Kidney (tissue), 14 donors: ENCODE data around the gene GREM1. TPM values are rescaled to one million over a fixed set of nuclear protein-coding genes. Genes with fewer than 3 reads are reported as not detected.

Experiments
- DNase-seq, 5 donors: peaks; one replicate each; pipeline ENCODE4 v3.0.0-alpha.2; 2013 to 2020
- FAIRE-seq: peaks from 2 replicates; lab custom pipeline; 2012; peaks lifted over from hg19 to GRCh38; lab: Jason Lieb, UNC
- H3K27ac ChIP-seq, 2 donors: one replicate each; pipeline ENCODE4 v1.7.0; 2013; ENCODE audit warnings: low read depth in 2 of 2, low read length in 2 of 2, inconsistent platforms in 1 of 2
- H3K27me3 ChIP-seq: one replicate; pipeline ENCODE4 v1.7.1; 2013; ENCODE audit warnings: low read length, inconsistent platforms; ENCODE audit not compliant: control insufficient read depth, insufficient read depth
- H3K36me3 ChIP-seq, 3 donors: one replicate each; pipeline versions ENCODE4 v1.7.0 to v1.7.1; 2013; ENCODE audit warnings: low read length in 3 of 3, control low read depth in 1 of 3, inconsistent platforms in 1 of 3; ENCODE audit not compliant: insufficient read depth in 3 of 3, control insufficient read depth in 2 of 3
- H3K4me1 ChIP-seq, 3 donors: one replicate each; pipeline versions ENCODE4 v1.7.0 to v1.7.1; 2013; ENCODE audit warnings: low read length in 3 of 3, inconsistent platforms in 1 of 3, low read depth in 1 of 3; ENCODE audit not compliant: control insufficient read depth in 2 of 3, insufficient read depth in 2 of 3
- H3K4me3 ChIP-seq, 3 donors: one replicate each; pipeline versions ENCODE4 v1.7.0 to v1.8.1; 2013; ENCODE audit warnings: low read length in 3 of 3, control low read depth in 1 of 3, inconsistent platforms in 1 of 3
- H3K9ac ChIP-seq, 3 donors: one replicate each; pipeline versions ENCODE4 v1.7.0 to v1.7.1; 2013; ENCODE audit warnings: low read length in 3 of 3, control low read depth in 1 of 3, inconsistent platforms in 1 of 3
- H3K9me3 ChIP-seq, 3 donors: one replicate each; pipeline versions ENCODE4 v1.7.0 to v1.7.1; 2013; ENCODE audit warnings: low read length in 3 of 3, control low read depth in 1 of 3, inconsistent platforms in 1 of 3; ENCODE audit not compliant: control insufficient read depth in 2 of 3, insufficient read depth in 1 of 3
- CTCF ChIP-seq: IDR thresholded peaks from 3 replicates; pipeline ENCODE4 v1.5.1; 2012; ENCODE audit warnings: mild to moderate bottlenecking, moderate library complexity, borderline replicate concordance; ENCODE audit not compliant: insufficient read depth; ENCODE audit errors: extremely low read depth
- intact Hi-C: fragments of 100-400 bp; cut with DNase I; formaldehyde crosslinking; loops from one replicate; pipeline ENCODE4 v1.11.1; 2022
- polyA plus RNA-seq: library from polyadenylated mRNA; stranded (reverse); fragments of 350-450 nt; fragmentation: Illumina TruSeq; extraction: RNeasy Lipid Tissue Mini Kit (QIAGEN cat#74804); gene quantifications from one replicate; pipeline ENCODE4 v1.2.3, GENCODE V29; 2014; ENCODE audit warnings: low read depth, low replicate concordance; ENCODE audit not compliant: insufficient read depth
- total RNA-seq: library from RNA; stranded (reverse); fragmentation: NEBNext Ultra II Directional; extraction: Animal tissue kit (Norgen Biotek cat#: 25700); gene quantifications from one replicate; pipeline ENCODE4 v1.2.1, GENCODE V29; 2021
- donor health status: control.
- donor health status: control.
- donor health status: control.
- donor health status: control.
- donor health status: control.
- donor health status: DM: yes; HTN: yes; CAD: no.
- donor health status: Normal renal cell carcinoma (clear cell type).

Gene GREM1
- total and polyA plus RNA-seq, 2 donors from 2014 or later = 0.15 to 4.8 TPM

- H3K27ac ChIP-seq = no peak overlapping the region
- no peaks in the 10 kb centered on the region for H3K4me1 ChIP-seq
- H3K9me3 ChIP-seq = no peaks in the 10 kb centered on the region
- no peak overlapping the region for H3K9ac ChIP-seq
- no peaks in the 10 kb centered on the region for H3K36me3 ChIP-seq
- FAIRE-seq = no peak
- H3K4me3 ChIP-seq = no peak overlapping the region
- TF ChIP-seq CTCF = no peak
- DNase-seq = peak in 3 of 5 donors; percentile 27 to 53 (median 45)
- H3K27me3 ChIP-seq = peaks cover 4% of the 10 kb centered on the region
- intact Hi-C loops = no loop called here
Measured at GRCh38 chr15:32729700-32730395, 12.0 kb downstream of the GREM1 start.

- Histone ChIP-seq H3K4me1 (no peaks in the 10 kb centered on the region), H3K9ac (no peak overlapping the region), H3K27me3 (peaks cover 4% of the 10 kb centered on the region), H3K36me3 (no peaks in the 10 kb centered on the region), H3K4me3 (peak overlapping the region in 1 of 3 donors; percentile 4), H3K27ac (no peak overlapping the region), H3K9me3 (no peaks in the 10 kb centered on the region)
- TF ChIP-seq CTCF = no peak
- intact Hi-C loops = no loop called here
- FAIRE-seq = no peak
- peak; percentile 79 to 93 (median 83) for DNase-seq
Measured at GRCh38 chr15:32730677-32731654, 13.2 kb downstream of the GREM1 start.

- no peak overlapping the region for H3K27ac ChIP-seq
- peaks cover 4% of the 10 kb centered on the region for H3K27me3 ChIP-seq
- no peak for DNase-seq
- TF ChIP-seq CTCF = no peak
- intact Hi-C loops = no loop called here
- H3K9me3 ChIP-seq = no peaks in the 10 kb centered on the region
- no peak overlapping the region for H3K9ac ChIP-seq
- no peak overlapping the region for H3K4me3 ChIP-seq
- FAIRE-seq = no peak
- H3K4me1 ChIP-seq = no peaks in the 10 kb centered on the region
- no peaks in the 10 kb centered on the region for H3K36me3 ChIP-seq
Measured at GRCh38 chr15:32732574-32733157, 14.9 kb downstream of the GREM1 start.
